HCT116 (cell line): Measurements from ENCODE around the gene TAS2R20. TPM values are rescaled to one million over a fixed set of nuclear protein-coding genes. Genes with fewer than 3 reads are reported as not detected.
A peak's percentile ranks its signal among the peaks of the same experiment; 100 is the strongest.
"Not testable (repeated sequence)": the region's sequence is repeated elsewhere in the genome, so short reads cannot be mapped to it uniquely, and the experiment has no call there.

Experiments
- ATAC-seq: fragments of 200-7000 bp; cut with Tn5 transposase; 2 replicates; pipeline ENCODE4 v1.9.1; 2020; ENCODE audit warnings: mild to moderate bottlenecking, moderate library complexity
- Bru-seq: library from RNA; stranded (reverse); fragments of 400-500 nt; gene quantifications from one replicate; lab custom pipeline; 2021; lab: Mats Ljungman, UMichigan
- BruChase-seq, 2 experiments: library from RNA; stranded (reverse); fragments of 400-500 nt; gene quantifications; one replicate each; lab custom pipeline; 2021; lab: Mats Ljungman, UMichigan
- BruUV-seq: library from RNA; stranded (reverse); fragments of 400-500 nt; replicated peaks from 2 replicates; lab custom pipeline; 2021; lab: Mats Ljungman, UMichigan
- CTCF ChIA-PET: fragments of 300-600 bp; sonication (Branson Sonifier 250); formaldehyde crosslinking; loops from one replicate; lab custom pipeline; 2021; ENCODE audit warnings: antibody characterized with exemption; lab: Charles Lee
- POLR2A ChIA-PET: fragments of 300-600, 350-600 bp; sonication (Branson Sonifier 250); formaldehyde crosslinking; loops from one replicate; lab custom pipeline; 2021; ENCODE audit warnings: antibody characterized with exemption; lab: Charles Lee
- RAD21 ChIA-PET, 2 experiments: fragments of 300-600 bp; sonication (Branson Sonifier 250); formaldehyde crosslinking; loops; one replicate each; lab custom pipeline; 2023; ENCODE audit warnings: low total read pairs in 2 of 2; ENCODE audit not compliant: uncharacterized antibody in 2 of 2, unreplicated experiment in 2 of 2, low non-redundant PET in 1 of 2; lab: Charles Lee
- DNase-seq: peaks from one replicate; pipeline ENCODE4 v3.0.0-alpha.2; 2010; ENCODE audit warnings: low read depth, low spot score
- H2AFZ ChIP-seq: fragments of 200-600 bp; shearing (Covaris generic), sonication (generic); 2 replicates; pipeline ENCODE4 v1.6.1; 2017; ENCODE audit warnings: low read depth, mixed run types, mixed read lengths, antibody characterized with exemption, low read length; ENCODE audit not compliant: poor library complexity, severe bottlenecking
- H3K27ac ChIP-seq: 2 replicates; pipeline ENCODE4 v1.5.1; 2012; ENCODE audit warnings: low read depth, low read length
- H3K27me3 ChIP-seq: fragments of 200-600 bp; sonication (generic); 2 replicates; pipeline ENCODE4 v1.6.1; 2016; ENCODE audit warnings: mixed run types, low read length, mixed read lengths; ENCODE audit not compliant: insufficient read depth
- H3K36me3 ChIP-seq, 2 experiments: fragments of 200-500 bp in 1 of 2; fragments of 200-600 bp in 1 of 2; sonication (Bioruptor generic) in 1 of 2; sonication (generic) in 1 of 2; 2 replicates each; pipeline versions ENCODE4 v1.5.1 to v1.6.1; 2014 to 2016; ENCODE audit warnings: low read length in 2 of 2, inconsistent platforms in 1 of 2, mixed read lengths in 1 of 2, mixed run types in 1 of 2; ENCODE audit not compliant: insufficient read depth in 2 of 2, control insufficient read depth in 1 of 2
- H3K4me1 ChIP-seq, 2 experiments: fragments of 200-600 bp in 1 of 2; sonication (generic) in 1 of 2; 2 replicates each; pipeline versions ENCODE4 v1.5.1 to v1.6.1; 2012 to 2017; ENCODE audit warnings: low read length in 2 of 2, inconsistent platforms in 1 of 2, mild to moderate bottlenecking in 1 of 2, mixed read lengths in 1 of 2, mixed run types in 1 of 2, moderate library complexity in 1 of 2; ENCODE audit not compliant: insufficient read depth in 2 of 2, control insufficient read depth in 1 of 2
- H3K4me2 ChIP-seq: fragments of 200-600 bp; sonication (generic); 2 replicates; pipeline ENCODE4 v1.6.1; 2017; ENCODE audit warnings: mixed run types, low read length, mixed read lengths
- H3K4me3 ChIP-seq, 2 experiments: fragments of 200-600 bp in 1 of 2; sonication (generic) in 1 of 2; replicated peaks in 1 of 2; 2 replicates each; pipeline ENCODE4 v1.5.1; 2011 to 2016; ENCODE audit warnings: low read length in 2 of 2, control low read depth in 1 of 2, low read depth in 1 of 2, mild to moderate bottlenecking in 1 of 2, mixed read lengths in 1 of 2, mixed run types in 1 of 2
- H3K79me2 ChIP-seq: fragments of 200-600 bp; sonication (generic); 2 replicates; pipeline ENCODE4 v1.6.1; 2017; ENCODE audit warnings: mild to moderate bottlenecking, mixed run types, low read length, moderate library complexity, mixed read lengths; ENCODE audit not compliant: insufficient read depth
- H3K9ac ChIP-seq: fragments of 200-600 bp; sonication (generic); 2 replicates; pipeline ENCODE4 v1.6.1; 2016; ENCODE audit warnings: low read length, mixed read lengths
- H3K9me2 ChIP-seq: fragments of 200-600 bp; sonication (generic), shearing (Covaris generic); 2 replicates; pipeline ENCODE4 v1.6.1; 2017; ENCODE audit warnings: mixed run types, mild to moderate bottlenecking, moderate library complexity; ENCODE audit not compliant: insufficient read depth
- H3K9me3 ChIP-seq, 2 experiments: fragments of 200-500 bp in 1 of 2; fragments of 200-600 bp in 1 of 2; sonication (Bioruptor generic) in 1 of 2; sonication (generic) in 1 of 2; 2 replicates each; pipeline ENCODE4 v1.6.1; 2014 to 2017; ENCODE audit warnings: low read length in 2 of 2, mixed read lengths in 2 of 2, inconsistent platforms in 1 of 2, low read depth in 1 of 2, mild to moderate bottlenecking in 1 of 2, mixed run types in 1 of 2, moderate library complexity in 1 of 2; ENCODE audit not compliant: control insufficient read depth in 1 of 2, insufficient read depth in 1 of 2
- H4K20me1 ChIP-seq: fragments of 200-600 bp; sonication (generic), shearing (Covaris generic); 2 replicates; pipeline ENCODE4 v1.6.1; 2017; ENCODE audit warnings: mixed run types, mild to moderate bottlenecking, moderate library complexity; ENCODE audit not compliant: insufficient read depth
- CBX3 ChIP-seq: IDR thresholded peaks from 2 replicates; pipeline ENCODE4 v1.6.1; 2012; ENCODE audit warnings: low read depth
- ELF1 ChIP-seq: IDR thresholded peaks from 2 replicates; pipeline ENCODE4 v1.6.1; 2012; ENCODE audit warnings: low read depth, borderline replicate concordance
- EZH2 ChIP-seq: fragments of 200-600 bp; sonication (generic); IDR thresholded peaks from 2 replicates; pipeline ENCODE4 v1.6.1; 2017; ENCODE audit warnings: antibody characterized with exemption, mixed run types
- EZH2phosphoT487 ChIP-seq: fragments of 200-600 bp; IDR thresholded peaks from 2 replicates; pipeline ENCODE4 v1.6.1; 2018; ENCODE audit warnings: antibody characterized with exemption, borderline replicate concordance
- FOSL1 ChIP-seq: IDR thresholded peaks from 2 replicates; pipeline ENCODE4 v1.6.1; 2012; ENCODE audit warnings: low read depth
- JUND ChIP-seq: IDR thresholded peaks from 2 replicates; pipeline ENCODE4 v1.6.1; 2012
- RAD21 ChIP-seq: IDR thresholded peaks from 2 replicates; pipeline ENCODE4 v1.6.1; 2012; ENCODE audit warnings: low read depth, mild to moderate bottlenecking
- SIN3A ChIP-seq: IDR thresholded peaks from 2 replicates; pipeline ENCODE4 v1.6.1; 2012; ENCODE audit warnings: low read depth
- TCF7L2 ChIP-seq: IDR thresholded peaks from 2 replicates; pipeline ENCODE4 v1.7.0; 2011; ENCODE audit warnings: borderline replicate concordance, inconsistent platforms; ENCODE audit not compliant: insufficient read depth, insufficient read length; ENCODE audit errors: extremely low read depth
- intact Hi-C: fragments of 100-400 bp; cut with micrococcal nuclease; formaldehyde crosslinking; loops from 2 replicates; pipeline ENCODE4 v1.10.0; 2022
- long read RNA-seq: library from polyadenylated mRNA; unstranded; transcript quantifications from one replicate; pipeline ENCODE4 v2.0.0, GENCODE V29; 2021; ENCODE audit not compliant: unreplicated experiment
- polyA plus RNA-seq: library from polyadenylated mRNA; unstranded; fragments of >200 nt; gene quantifications from 2 replicates; pipeline ENCODE4 v1.2.1, GENCODE V29; 2012; ENCODE audit warnings: missing spikeins
- total RNA-seq: library from RNA; stranded (reverse); gene quantifications from one replicate; pipeline ENCODE4 v1.2.1, GENCODE V29; 2021; ENCODE audit not compliant: unreplicated experiment
- TF ChIP-seq, protein P1 (sequence below): IDR thresholded peaks from 2 replicates; pipeline ENCODE4 v1.6.1; 2012
- TF ChIP-seq, protein P2 (sequence below): IDR thresholded peaks from 2 replicates; pipeline ENCODE4 v1.6.1; 2011; ENCODE audit warnings: mild to moderate bottlenecking, low read length, moderate library complexity; ENCODE audit not compliant: insufficient replicate concordance; ENCODE audit errors: extremely low read depth

Gene TAS2R20, protein sequence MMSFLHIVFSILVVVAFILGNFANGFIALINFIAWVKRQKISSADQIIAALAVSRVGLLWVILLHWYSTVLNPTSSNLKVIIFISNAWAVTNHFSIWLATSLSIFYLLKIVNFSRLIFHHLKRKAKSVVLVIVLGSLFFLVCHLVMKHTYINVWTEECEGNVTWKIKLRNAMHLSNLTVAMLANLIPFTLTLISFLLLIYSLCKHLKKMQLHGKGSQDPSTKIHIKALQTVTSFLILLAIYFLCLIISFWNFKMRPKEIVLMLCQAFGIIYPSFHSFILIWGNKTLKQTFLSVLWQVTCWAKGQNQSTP
- total RNA-seq = 0.76 TPM
- 0.18 and 0.20 TPM in 2 replicates for polyA plus RNA-seq
- Bru-seq, nascent RNA = percentile 84 among the genes with signal in this experiment
- BruChase-seq, experiment 1, labeled RNA remaining after a 6-hour chase = percentile 67 among the genes with signal in this experiment
- BruChase-seq, experiment 2, labeled RNA remaining after a 2-hour chase = percentile 88 among the genes with signal in this experiment
- long read RNA-seq = 0 reads

DNA sequence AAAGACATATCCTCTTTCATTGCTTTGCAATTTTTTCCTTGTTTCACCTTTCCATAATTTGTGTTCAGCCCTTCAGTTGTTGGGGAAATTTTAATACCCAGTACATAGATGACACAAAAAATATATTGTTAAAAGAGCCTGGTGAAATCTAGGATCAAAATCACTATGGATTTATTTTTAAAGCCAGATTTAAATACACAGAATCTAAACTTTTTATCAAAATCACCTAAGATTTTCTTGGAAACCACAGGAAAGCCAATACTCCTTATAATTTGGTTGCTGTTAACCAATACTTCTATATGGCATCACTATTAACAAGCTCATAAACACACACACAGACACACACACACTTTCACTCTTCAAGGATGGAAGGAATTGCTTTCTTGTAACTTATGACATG, at the start of gene TAS2R20:
TAS2R20 (minus strand) TSS at position 101 of the 400 bp plus-strand sequence. CDS start 429 bp downstream, outside the sequence.
- Histone ChIP-seq H2AFZ (no peak within 1 kb of the TSS), H3K4me1 (no peaks in the 10 kb centered on the region), H3K27ac (no peak within 1 kb of the TSS), H3K4me2 (no peak within 1 kb of the TSS), H3K9me2 (no peaks in the 10 kb centered on the region), H3K4me3 (no peak within 1 kb of the TSS), H3K9me3 (no peaks in the 10 kb centered on the region), H3K27me3 (no peaks in the 10 kb centered on the region), H3K79me2 (no peaks in the 10 kb centered on the region), H4K20me1 (no peaks in the 10 kb centered on the region), H3K36me3 (no peaks in the 10 kb centered on the region), H3K9ac (no peak within 1 kb of the TSS)
- ChIA-PET POLR2A (no interaction called here), CTCF (no interaction called here), RAD21 (no interaction called here)
- no peak for DNase-seq
- no peak for ATAC-seq
- BruUV-seq = no TSS peak
- no peak for TF ChIP-seq RAD21
- TF ChIP-seq TCF7L2 = no peak
- no peak for TF ChIP-seq CBX3
- TF ChIP-seq SIN3A = no peak
- no peak for TF ChIP-seq JUND
- no peak for TF ChIP-seq EZH2phosphoT487
- no peak for TF ChIP-seq FOSL1
- no peak for TF ChIP-seq EZH2
- no peak for TF ChIP-seq ELF1
- TF ChIP-seq, protein P1, sequence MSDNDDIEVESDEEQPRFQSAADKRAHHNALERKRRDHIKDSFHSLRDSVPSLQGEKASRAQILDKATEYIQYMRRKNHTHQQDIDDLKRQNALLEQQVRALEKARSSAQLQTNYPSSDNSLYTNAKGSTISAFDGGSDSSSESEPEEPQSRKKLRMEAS = no peak
- TF ChIP-seq, protein P2, sequence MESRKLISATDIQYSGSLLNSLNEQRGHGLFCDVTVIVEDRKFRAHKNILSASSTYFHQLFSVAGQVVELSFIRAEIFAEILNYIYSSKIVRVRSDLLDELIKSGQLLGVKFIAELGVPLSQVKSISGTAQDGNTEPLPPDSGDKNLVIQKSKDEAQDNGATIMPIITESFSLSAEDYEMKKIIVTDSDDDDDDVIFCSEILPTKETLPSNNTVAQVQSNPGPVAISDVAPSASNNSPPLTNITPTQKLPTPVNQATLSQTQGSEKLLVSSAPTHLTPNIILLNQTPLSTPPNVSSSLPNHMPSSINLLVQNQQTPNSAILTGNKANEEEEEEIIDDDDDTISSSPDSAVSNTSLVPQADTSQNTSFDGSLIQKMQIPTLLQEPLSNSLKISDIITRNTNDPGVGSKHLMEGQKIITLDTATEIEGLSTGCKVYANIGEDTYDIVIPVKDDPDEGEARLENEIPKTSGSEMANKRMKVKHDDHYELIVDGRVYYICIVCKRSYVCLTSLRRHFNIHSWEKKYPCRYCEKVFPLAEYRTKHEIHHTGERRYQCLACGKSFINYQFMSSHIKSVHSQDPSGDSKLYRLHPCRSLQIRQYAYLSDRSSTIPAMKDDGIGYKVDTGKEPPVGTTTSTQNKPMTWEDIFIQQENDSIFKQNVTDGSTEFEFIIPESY = no peak
- intact Hi-C loops = no loop called here

DNA sequence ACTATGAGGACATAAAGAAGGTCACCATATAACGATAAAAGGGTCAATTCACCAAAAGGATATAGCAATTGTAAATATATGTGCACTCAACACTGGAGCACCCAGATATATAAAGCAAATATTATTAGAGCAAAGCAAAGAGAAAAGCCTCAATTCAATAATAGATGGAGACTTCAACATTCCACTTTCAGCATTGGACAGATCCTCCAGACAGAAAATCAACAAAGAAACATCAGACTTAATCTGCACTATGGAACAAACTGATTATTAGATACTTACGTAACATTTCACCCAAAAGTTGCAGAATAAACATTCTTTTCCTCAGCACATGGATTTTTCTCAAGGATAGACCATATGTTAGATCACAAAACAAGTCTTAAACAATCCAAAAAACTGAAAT, 43.3 kb upstream of the TAS2R20 start:
- H3K4me2 ChIP-seq, H3K4me3 ChIP-seq, POLR2A ChIA-PET, intact Hi-C loops, H3K9me3 ChIP-seq, H3K9ac ChIP-seq, H3K9me2 ChIP-seq, H3K36me3 ChIP-seq, H3K4me1 ChIP-seq, BruUV-seq, ATAC-seq, RAD21 ChIA-PET, H3K27ac ChIP-seq, H3K27me3 ChIP-seq, H2AFZ ChIP-seq, CTCF ChIA-PET, DNase-seq, H4K20me1 ChIP-seq: not testable (repeated sequence)
- peaks cover 19% of the 10 kb centered on the region for H3K79me2 ChIP-seq
